Ovary (tissue), 3 donors: ENCODE results near the gene GNAT2.

Experiments
- CTCF ChIP-seq, 3 donors: fragments of 450-650 bp in 2 of 3; fragments of 200-600 bp in 1 of 3; IDR thresholded peaks; one replicate each; pipeline versions ENCODE4 v1.5.1 to v1.8.0; 2016 to 2022; ENCODE audit warnings: antibody characterized with exemption in 3 of 3, mild to moderate bottlenecking in 1 of 3
- EP300 ChIP-seq: sonication (generic); formaldehyde crosslinking; IDR thresholded peaks from one replicate; pipeline ENCODE4 v1.6.1; 2017; ENCODE audit warnings: antibody characterized with exemption
- POLR2A ChIP-seq: fragments of 450-650 bp; IDR thresholded peaks from one replicate; pipeline ENCODE4 v1.6.1; 2017; ENCODE audit warnings: antibody characterized with exemption, mild to moderate bottlenecking, moderate library complexity
- donor health status: DM: no; HTN: no; CAD: no.

GRCh38 chr1:109569323-109569722, 50.1 kb downstream of the GNAT2 start:
- TF ChIP-seq POLR2A (no peak), CTCF (IDR thresholded peaks at IDR 0.05) (no peak), EP300 (no peak)
